Ecto neural progenitor cell (in vitro differentiated cells): ENCODE data around the gene F12.
"Not testable (repeated sequence)": the region's sequence is repeated elsewhere in the genome, so short reads cannot be mapped to it uniquely, and the experiment has no call there.

Experiments
- DNase-seq: peaks from one replicate; pipeline ENCODE4 v3.0.0-alpha.2; 2018; ENCODE audit warnings: low spot score

The F12 gene

GRCh38 chr5:177387405-177387804, 22.0 kb downstream of the F12 start:
- DNase-seq = no peak

DNA sequence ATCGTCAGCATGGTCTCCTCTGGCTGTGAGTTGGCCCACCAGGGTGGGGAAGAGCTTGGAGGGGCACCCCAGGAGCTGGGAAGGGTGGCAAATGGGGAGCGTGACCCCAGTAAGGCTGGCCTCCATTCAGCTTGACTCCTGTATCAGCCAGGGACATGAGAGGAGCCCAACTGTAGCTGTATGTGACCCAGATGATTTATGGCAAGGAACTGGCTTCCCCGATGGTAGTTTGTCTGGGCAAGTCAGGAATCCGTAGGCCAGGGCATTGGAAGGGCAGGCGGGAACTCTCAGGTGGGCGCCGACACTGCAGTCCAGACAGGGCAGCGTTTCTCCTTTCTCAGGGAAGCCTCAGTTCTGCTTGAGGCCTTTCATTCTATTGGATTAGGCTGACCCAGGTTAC, 22.8 kb downstream of the F12 start:
- no peak for DNase-seq

- no peak for DNase-seq
Measured at GRCh38 chr5:177385720-177386119, 23.6 kb downstream of the F12 start.

GRCh38 chr5:177384134-177384533, 25.2 kb downstream of the F12 start, which contains the start of gene SLC34A1:
SLC34A1 (plus strand) TSS chr5:177384434; CDS start chr5:177385742, 1,308 bp downstream.
- DNase-seq = no peak

- no peak for DNase-seq
Measured at GRCh38 chr5:177383181-177383580, 26.2 kb downstream of the F12 start.

DNA sequence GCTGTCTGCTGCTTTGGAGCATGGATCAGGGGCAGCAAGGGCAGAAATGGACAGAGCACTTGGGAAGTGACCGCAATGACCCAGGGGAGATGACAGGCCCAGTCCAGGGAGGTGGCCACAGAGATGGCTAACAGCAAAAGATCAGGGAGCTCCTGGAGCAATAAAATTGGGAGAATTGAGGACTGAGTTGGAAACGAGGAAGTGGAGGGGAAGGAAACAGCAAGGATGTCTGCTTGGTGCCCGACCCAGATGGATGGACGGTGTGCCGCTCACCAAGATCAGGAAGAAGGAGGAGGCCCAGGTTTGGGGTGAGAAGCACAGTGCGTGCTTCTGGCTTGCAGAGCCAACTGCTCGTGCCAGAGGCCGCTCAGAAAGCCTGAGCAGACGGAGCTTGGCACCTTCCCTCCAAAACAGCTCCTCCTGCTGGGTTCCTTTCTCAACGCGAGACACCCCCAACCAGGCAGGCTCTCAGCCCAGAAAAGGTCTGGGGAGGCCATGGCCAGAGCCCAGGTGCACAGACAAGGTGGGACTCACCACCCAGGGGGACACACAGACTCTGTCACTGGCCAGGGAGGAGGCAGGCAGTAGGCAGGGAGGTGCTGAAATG, 26.8 kb downstream of the F12 start:
- no peak for DNase-seq

- DNase-seq = no peak
Measured at GRCh38 chr5:177380805-177381126, 28.6 kb downstream of the F12 start.

DNA sequence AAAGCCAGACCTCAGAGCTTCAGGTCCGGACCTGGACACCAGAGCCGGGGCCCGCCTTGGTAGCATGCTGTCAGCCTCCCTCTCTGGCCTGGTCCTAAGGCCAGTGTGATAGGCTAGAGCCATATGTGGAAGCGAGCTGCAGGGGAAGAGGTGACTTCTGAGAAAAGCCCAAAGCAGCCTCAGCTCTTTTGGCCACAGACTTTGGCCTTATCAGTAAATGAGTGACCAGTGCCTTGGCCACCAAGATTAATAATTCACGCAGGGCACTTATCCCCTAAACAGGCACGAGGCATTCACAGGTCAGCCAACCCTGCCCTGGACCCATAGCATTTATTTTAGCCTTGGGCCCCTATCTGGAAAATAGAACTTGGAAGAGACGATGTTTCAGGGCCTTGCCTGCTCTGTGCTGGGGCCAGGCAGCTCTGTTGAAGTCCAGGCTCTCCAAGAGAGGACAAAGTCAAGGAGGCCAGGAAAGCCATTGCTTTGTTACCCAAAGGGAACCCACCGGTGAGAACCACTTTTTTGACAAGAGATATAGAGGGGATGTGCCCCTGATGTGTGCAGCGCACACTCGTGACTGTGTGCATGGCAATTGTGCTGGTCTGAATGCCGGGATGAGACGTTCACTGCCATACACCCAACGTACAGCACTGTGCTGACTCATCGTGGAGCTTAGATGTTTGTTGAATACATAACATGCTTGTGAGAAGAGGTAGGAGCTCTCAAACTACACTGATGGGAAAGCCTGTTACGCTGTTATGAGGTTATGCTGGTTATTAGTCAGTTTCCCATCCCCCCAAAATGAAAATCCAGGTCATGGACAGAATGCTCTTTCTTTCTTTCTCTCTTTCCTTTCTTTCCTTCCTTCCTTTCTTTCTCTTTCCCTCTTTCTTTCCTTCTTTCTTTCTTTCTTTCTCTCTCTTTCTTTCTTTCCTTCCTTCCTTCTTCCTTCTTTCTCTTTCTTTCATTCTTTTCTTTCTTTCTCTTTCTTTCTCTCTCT, 30.2 kb downstream of the F12 start:
- no peak for DNase-seq

- DNase-seq = no peak
Measured at GRCh38 chr5:177377851-177378776, 31.2 kb downstream of the F12 start.

DNA sequence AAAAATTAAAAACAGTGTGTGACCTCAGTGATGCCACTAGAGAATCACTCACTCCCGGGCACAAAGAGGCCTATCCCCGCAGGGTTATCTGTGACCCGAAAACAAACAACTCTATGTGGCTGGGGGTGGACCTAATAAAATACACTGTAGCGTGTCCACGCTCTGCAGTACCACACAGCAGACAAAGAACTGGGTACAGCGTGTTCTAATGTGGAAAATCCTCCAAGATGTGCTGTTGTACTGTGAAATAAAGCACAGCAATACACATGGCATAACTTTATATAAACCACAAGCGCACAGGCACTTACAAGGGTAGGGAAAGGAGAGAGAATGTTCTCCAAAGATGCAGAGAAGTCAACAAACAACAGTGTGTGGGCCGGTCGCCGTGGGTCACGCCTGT, 33.3 kb downstream of the F12 start:
- DNase-seq = no peak

GRCh38 chr5:177375516-177375915, 33.8 kb downstream of the F12 start:
- not testable (repeated sequence) for DNase-seq

DNA sequence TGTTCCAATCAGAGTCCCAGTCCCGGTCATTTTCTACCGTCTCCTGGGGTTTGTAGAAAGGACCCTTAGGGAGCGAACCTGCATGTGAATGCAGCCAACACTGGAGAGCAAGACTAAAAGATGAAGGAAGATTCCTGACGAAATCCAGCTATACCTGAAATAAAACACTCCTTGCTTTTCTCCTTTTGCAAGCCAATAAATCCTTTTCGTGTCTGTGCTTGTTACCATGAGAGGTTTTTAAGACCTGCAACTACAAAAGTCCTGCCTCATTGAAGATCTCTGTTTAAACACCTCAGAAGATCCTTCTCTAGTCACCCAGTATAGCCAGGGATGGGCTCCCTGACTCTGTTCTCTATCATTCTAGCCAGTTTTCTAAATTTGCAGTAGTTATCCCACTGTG, 35.2 kb downstream of the F12 start:
- DNase-seq = no peak

DNA sequence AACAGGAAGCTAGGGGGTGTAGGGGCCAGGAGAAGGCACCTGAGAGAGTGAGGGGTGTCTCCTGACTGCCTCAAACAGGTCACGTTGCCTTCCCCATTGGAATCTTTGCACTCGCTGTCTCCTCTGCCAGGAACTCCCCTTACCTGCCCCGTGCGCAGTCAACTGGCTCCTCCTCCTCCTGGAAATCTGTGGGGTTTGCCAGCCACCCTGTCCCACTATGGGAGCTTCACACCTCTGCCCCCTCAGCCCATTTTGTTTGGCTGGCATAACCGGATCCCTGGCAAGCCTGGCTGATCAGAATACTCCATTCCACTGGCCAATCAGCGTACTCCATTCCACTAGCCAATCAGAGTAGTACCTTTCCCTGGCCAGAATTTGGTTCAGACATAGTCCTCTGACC, 35.6 kb downstream of the F12 start:
- no peak for DNase-seq

GRCh38 chr5:177372910-177373309, 36.5 kb downstream of the F12 start:
- no peak for DNase-seq

DNA sequence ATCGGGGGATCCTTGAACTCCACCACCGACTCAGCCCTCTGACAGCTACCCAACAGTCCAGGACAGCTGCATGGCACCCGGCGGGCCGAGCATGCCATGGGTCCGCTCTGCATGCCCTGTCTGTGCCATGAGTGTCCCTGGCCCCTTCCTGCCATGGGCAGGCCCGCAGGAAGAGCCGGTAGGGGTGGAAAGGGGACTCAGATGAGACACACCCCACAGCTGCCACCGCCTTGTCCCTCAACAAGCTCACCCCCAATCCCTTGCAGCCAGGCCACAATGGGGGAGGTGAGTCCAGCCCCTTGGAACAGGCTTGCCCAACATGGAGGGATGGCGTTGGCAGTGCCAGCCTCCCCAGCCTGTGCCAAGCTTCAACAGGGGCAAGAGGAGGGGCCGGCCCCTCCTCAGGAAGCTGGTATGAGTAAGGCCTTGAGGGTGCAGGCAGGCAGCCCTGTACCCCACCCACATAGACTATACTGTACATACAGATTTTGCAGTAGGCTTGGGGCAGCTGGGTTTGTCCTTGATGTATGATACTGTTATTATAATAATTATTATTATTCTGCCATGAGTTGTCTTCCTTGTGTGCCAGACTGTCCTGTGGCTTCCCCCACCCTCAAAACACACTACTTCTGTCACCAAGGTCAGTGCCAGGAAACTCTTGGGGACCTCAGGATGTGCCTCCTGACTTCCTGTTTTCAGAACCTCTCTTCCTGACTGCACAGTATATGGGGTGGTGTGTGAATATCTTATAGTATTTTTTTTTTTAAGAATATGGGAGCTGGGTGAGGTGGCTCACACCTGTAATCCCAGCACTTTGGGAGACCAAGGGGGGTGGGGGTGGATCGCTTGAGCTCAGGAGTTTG, 37.1 kb downstream of the F12 start:
- DNase-seq = no peak

- DNase-seq = no peak
Measured at GRCh38 chr5:177371120-177372033, 38.0 kb downstream of the F12 start.

DNA sequence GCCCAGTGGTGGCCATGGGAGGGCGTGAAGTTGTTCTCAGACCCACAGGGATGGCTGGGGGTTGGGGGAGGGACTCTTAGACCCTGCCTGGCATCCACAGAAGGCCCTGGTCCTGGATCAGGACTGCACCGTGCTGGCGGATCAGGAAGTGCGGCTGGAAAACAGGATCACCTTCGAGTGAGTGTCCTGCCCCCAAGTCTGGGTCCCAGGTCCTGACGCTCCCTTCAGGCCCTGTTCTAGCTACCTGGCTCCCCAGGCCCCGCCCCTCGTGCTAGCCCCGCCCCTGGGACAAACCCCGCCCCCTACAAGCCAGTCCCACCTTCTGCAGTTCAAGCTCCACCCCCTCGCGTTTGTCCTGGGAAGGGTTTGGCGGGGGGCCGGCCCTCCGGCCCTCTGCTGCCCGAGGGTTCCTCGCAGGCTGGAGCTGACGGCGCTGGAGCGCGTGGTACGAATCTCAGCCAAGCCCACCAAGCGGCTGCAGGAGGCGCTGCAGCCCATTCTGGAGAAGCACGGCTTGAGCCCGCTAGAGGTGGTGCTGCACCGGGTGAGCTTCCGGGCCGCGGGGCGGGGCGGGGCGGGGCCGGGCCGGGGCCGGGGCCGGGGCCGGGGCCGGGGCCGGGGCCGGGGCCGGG, 38.8 kb downstream of the F12 start:
- DNase-seq = peak; percentile 98

DNA sequence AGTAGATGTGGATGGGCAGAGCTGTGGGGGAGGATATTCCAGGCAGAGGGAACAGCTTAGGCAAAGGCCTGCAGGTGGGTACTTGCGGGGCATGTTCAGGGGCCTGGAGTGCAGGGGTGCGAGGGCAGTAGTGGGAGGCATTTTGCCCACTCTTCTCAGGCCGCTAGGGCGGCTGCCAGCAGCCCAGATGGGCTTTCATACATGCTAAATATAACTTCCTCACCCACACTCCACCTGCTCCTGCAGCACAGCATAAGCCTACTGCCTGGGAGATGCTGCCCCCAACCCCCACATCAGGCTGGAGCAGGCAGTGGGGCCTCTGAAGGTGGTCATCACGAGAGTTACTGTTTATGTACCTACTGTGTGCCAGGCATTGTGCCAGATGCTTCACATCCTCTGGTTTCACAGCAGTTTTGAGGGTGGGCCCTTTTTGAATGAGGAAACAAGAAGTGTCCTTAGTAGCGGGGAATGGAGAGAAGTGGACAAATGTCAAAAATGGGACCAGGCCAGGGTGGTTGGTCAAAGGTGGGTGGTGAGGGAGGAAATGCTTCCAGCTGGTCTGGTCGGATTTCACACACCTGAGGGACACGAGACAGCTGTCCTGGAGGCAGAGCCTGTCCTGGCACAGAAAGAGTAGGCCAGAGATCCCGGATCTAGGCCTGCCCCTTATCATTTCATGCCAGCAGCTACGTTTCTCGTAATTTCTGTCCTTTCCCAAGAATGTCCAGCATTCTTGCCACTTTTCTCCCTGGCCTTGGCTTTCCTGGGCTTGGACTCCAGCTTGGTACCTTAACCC, 39.5 kb downstream of the F12 start:
- DNase-seq = no peak
